Prostate gland (tissue), 2 donors: ENCODE measurements around the gene PTGES. TPM values are rescaled to one million over a fixed set of nuclear protein-coding genes. Genes with fewer than 3 reads are reported as not detected.

Experiments used
- DNase-seq: peaks from one replicate; pipeline ENCODE4 v3.0.0-alpha.2; 2019; ENCODE audit warnings: low spot score
- H3K27ac ChIP-seq, 2 donors: fragments of 200-600 bp; sonication (generic); 2 replicates each; pipeline ENCODE4 v1.5.1; 2017 to 2019
- H3K27me3 ChIP-seq: fragments of 200-600 bp; sonication (generic); replicated peaks from 2 replicates; pipeline ENCODE4 v1.5.1; 2019; ENCODE audit not compliant: insufficient read depth
- H3K36me3 ChIP-seq, 2 donors: fragments of 200-600 bp; sonication (generic); 1 replicate in 1 of 2; 2 replicates in 1 of 2; pipeline versions ENCODE4 v1.5.1 to v1.8.1; 2017 to 2019
- H3K4me1 ChIP-seq: fragments of 200-600 bp; sonication (generic); replicated peaks from 2 replicates; pipeline ENCODE4 v1.5.1; 2019
- H3K4me3 ChIP-seq, 2 donors: fragments of 200-600 bp; sonication (generic); 2 replicates each; pipeline ENCODE4 v1.5.1; 2017 to 2019
- H3K9me3 ChIP-seq: fragments of 200-600 bp; sonication (generic); 2 replicates; pipeline ENCODE4 v1.5.1; 2017
- CTCF ChIP-seq, 4 experiments: fragments of 200-600 bp in 2 of 4; fragments of 450-650 bp in 2 of 4; sonication (generic) in 2 of 4; IDR thresholded peaks; 1 replicate in 3 of 4; 2 replicates in 1 of 4; pipeline ENCODE4 v1.5.1; 2016 to 2019; ENCODE audit warnings: antibody characterized with exemption in 4 of 4, mild to moderate bottlenecking in 2 of 4, moderate library complexity in 2 of 4
- POLR2A ChIP-seq: fragments of 450-650 bp; IDR thresholded peaks from one replicate; pipeline ENCODE4 v1.6.1; 2016; ENCODE audit warnings: antibody characterized with exemption, mild to moderate bottlenecking
- POLR2AphosphoS5 ChIP-seq: sonication (generic); formaldehyde crosslinking; IDR thresholded peaks from one replicate; pipeline ENCODE4 v1.6.1; 2017; ENCODE audit warnings: antibody characterized with exemption
- WGBS: methylation state at CpG from one replicate; pipeline ENCODE4 v1.1.5; 2018; 5-methylcytosine and 5-hydroxymethylcytosine counted together
- intact Hi-C: fragments of 100-400 bp; cut with DNase I; formaldehyde crosslinking; loops from one replicate; pipeline ENCODE4 v1.14.2; 2022
- total RNA-seq, 2 donors: library from RNA; depleted of rRNA; stranded (reverse); fragments of >200 nt; gene quantifications; one replicate each; pipeline ENCODE4 v1.1.0, GENCODE V29; 2016

PTGES gene
- total RNA-seq, 2 donors from 2014 or later, result 3.9 to 19.9 TPM

DNA sequence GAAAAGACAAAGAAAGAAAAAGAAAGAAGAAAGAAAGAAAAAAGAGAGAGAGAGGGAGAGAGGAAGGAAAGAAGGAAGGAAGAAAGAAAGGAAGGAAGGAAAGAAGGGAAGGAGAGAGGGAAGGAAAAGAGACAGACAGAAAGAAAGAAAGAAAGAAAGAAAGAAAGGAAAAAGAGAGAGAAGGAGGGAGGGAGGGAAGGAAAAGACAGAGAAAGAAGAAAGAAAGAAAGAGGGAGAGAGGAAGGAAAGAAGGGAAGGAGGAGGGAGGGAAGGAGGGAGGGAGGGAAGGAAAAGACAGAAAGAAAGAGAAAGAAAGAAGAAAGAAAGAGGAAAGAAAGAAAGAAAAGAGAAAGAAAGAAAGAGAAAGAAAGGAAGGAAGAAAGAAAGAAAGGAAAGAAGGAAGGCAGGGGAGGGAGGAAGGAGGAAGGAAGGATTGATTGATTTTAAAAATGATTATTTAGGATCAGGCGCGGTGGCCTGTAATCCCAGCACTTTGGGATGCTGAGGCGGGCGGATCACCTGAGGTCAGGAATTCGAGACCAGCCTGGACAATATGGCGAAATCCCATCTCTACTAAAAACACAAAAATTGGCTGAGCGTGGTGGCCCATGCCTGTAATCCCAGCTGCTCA, 26.8 kb upstream of the PTGES start:
- H3K4me3 ChIP-seq, result no peak overlapping the region
- intact Hi-C loops, result loop anchor here (5.0 kb wide), 1 partner anchor 647 kb away; no protein-coding TSS in a partner anchor
- H3K36me3 ChIP-seq, result no peaks in the 10 kb centered on the region
- H3K9me3 ChIP-seq, result no peaks in the 10 kb centered on the region
- H3K27ac ChIP-seq, result no peak overlapping the region
- H3K27me3 ChIP-seq, result no peaks in the 10 kb centered on the region
- DNase-seq, result no peak
- 91% methylated on average over 7 of the region's 7 CpGs for WGBS
- TF ChIP-seq POLR2AphosphoS5, result no peak
- TF ChIP-seq CTCF (IDR thresholded peaks at IDR 0.05), result no peak
- no peak for TF ChIP-seq POLR2A
- H3K4me1 ChIP-seq, result no peaks in the 10 kb centered on the region

- H3K4me1 ChIP-seq, result no peaks in the 10 kb centered on the region
- no peak overlapping the region for H3K4me3 ChIP-seq
- H3K36me3 ChIP-seq, result no peaks in the 10 kb centered on the region
- intact Hi-C loops, result no loop called here
- no peaks in the 10 kb centered on the region for H3K9me3 ChIP-seq
- H3K27me3 ChIP-seq, result no peaks in the 10 kb centered on the region
- WGBS, result 86% methylated on average over 3 of the region's 3 CpGs
- TF ChIP-seq CTCF (IDR thresholded peaks at IDR 0.05), result no peak
- no peak for TF ChIP-seq POLR2AphosphoS5
- no peak for TF ChIP-seq POLR2A
- H3K27ac ChIP-seq, result no peak overlapping the region
- DNase-seq, result no peak
Observed at GRCh38 chr9:129778469-129778868, 25.6 kb upstream of the PTGES start.

DNA sequence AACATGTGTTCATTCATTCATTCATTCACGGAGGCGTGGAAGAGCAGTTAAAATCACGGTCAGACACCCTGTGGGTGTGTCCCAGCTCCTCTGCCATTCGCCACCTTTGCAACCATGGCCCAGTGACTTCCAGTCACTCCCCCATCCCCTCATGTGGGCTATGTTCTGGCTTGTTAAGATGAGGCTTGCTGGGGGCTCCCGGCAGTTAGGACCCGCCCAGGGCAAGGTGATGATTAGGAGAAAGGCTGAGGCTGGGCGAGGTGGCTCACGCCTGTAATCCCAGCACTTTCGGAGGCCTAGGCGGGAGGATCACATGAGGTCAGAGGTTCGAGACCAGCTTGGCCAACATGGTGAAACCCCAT, 24.9 kb upstream of the PTGES start:
- Histone ChIP-seq H3K27ac (peak overlapping the region; percentile 14 to 22), H3K4me3 (no peak overlapping the region), H3K4me1 (no peaks in the 10 kb centered on the region), H3K27me3 (no peaks in the 10 kb centered on the region), H3K36me3 (no peaks in the 10 kb centered on the region), H3K9me3 (no peaks in the 10 kb centered on the region)
- TF ChIP-seq CTCF (IDR thresholded peaks at IDR 0.05), result no peak
- no peak for TF ChIP-seq POLR2AphosphoS5
- TF ChIP-seq POLR2A, result no peak
- intact Hi-C loops, result no loop called here
- WGBS, result 64% methylated on average over 11 of the region's 11 CpGs
- DNase-seq, result no peak

DNA sequence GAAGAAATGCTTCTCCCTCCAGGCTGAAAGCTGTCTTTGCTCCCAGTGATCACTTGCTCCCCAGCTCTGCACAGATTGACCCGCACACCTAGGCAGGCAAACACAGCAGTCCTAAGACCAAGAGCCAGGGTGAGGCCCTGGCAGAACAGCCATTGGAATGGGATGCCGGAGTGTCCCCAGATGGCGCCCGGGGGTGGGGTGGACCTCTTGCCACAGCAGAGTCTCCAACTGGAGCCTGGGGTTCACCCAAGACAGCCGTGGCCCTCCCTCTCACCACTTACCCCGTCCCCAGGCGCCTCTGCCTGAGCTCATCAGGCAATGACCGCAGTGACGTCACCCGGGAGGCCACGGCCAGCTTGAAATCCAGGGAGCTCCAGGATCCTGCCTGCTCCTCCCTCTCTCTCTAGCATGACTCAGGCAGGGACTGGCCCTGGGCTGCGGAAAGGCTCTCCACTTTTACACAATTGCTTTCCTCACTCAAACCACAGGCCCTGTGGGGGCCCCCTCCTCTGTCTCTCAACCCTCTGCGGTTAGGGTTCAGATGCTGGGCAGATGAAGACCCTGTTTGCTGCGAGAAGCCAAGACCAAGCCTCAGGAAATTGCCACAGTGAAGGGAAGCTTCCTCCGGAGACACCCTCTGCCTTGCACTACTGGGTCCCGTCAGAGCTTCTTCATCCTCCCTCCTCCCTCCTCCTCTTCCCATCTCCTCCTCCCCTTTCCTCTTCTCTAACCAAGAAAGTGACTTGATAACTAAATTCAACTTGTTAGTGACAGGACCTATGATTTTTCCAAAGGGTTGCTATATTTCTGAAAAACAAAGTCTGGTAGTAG, 24.3 kb upstream of the PTGES start:
- H3K4me3 ChIP-seq, result no peak overlapping the region
- intact Hi-C loops, result no loop called here
- H3K27ac ChIP-seq, result peak overlapping the region; percentile 22 to 52
- H3K36me3 ChIP-seq, result no peaks in the 10 kb centered on the region
- H3K9me3 ChIP-seq, result no peaks in the 10 kb centered on the region
- H3K4me1 ChIP-seq, result no peaks in the 10 kb centered on the region
- DNase-seq, result peak; percentile 49
- no peaks in the 10 kb centered on the region for H3K27me3 ChIP-seq
- WGBS, result 15% methylated on average over 11 of the region's 16 CpGs
- TF ChIP-seq POLR2AphosphoS5, result peak; percentile 46
- TF ChIP-seq POLR2A, result no peak
- TF ChIP-seq CTCF (IDR thresholded peaks at IDR 0.05), result no peak
